Dermis blood vessel endothelial cell (primary cell): ENCODE measurements around the gene NOTO. TPM values are rescaled to one million over a fixed set of nuclear protein-coding genes. Genes with fewer than 3 reads are reported as not detected.

ENCODE experiments used
- DNase-seq: peaks from one replicate; pipeline ENCODE4 v3.0.0; 2010
- total RNA-seq: library from RNA; depleted of rRNA; stranded (reverse); fragments of >200 nt; gene quantifications from 2 replicates; pipeline ENCODE4 v1.2.3, GENCODE V29; 2014

Gene NOTO
- total RNA-seq, 1 donor from 2014 or later: not detected

- DNase-seq: peak; percentile 15
These were observed 33.1 kb downstream of the NOTO start for GRCh38 chr2:73235315-73236028.

- no peak for DNase-seq
These were observed 34.8 kb downstream of the NOTO start for GRCh38 chr2:73237168-73237567.

GRCh38 chr2:73238149-73238548 is 35.8 kb downstream of the NOTO start:
- DNase-seq: peak; percentile 20

- DNase-seq: peak; percentile 29
These were observed 36.6 kb downstream of the NOTO start for GRCh38 chr2:73238976-73239375.

GRCh38 chr2:73239776-73240175 is 37.4 kb downstream of the NOTO start:
- DNase-seq: peak; percentile 94

- peak; percentile 49 for DNase-seq
These were observed 41.7 kb downstream of the NOTO start for GRCh38 chr2:73243884-73244570.

GRCh38 chr2:73244580-73244979 is 42.2 kb downstream of the NOTO start:
- no peak for DNase-seq

GRCh38 chr2:73246850-73247249 is 44.5 kb downstream of the NOTO start:
- no peak for DNase-seq

GRCh38 chr2:73249636-73250035 is 47.3 kb downstream of the NOTO start:
- DNase-seq: no peak

GRCh38 chr2:73250872-73251846 is 48.8 kb downstream of the NOTO start:
- DNase-seq: no peak

- no peak for DNase-seq
These were observed 50.1 kb downstream of the NOTO start for GRCh38 chr2:73252238-73253027.

- no peak for DNase-seq
These were observed 51.0 kb downstream of the NOTO start for GRCh38 chr2:73253400-73253799.

GRCh38 chr2:73253901-73254300 is 51.5 kb downstream of the NOTO start:
- no peak for DNase-seq

GRCh38 chr2:73254343-73255006 is 52.1 kb downstream of the NOTO start:
- no peak for DNase-seq

- DNase-seq: no peak
These were observed 52.8 kb downstream of the NOTO start for GRCh38 chr2:73255007-73255644.

- DNase-seq: no peak
These were observed 53.7 kb downstream of the NOTO start for GRCh38 chr2:73255907-73256617.

- DNase-seq: no peak
These were observed 54.2 kb downstream of the NOTO start for GRCh38 chr2:73256618-73256922.

GRCh38 chr2:73257021-73257420 is 54.6 kb downstream of the NOTO start:
- no peak for DNase-seq

GRCh38 chr2:73257425-73258125 is 55.2 kb downstream of the NOTO start:
- no peak for DNase-seq
